ENCODE data around the gene FBXL20. TPM values are rescaled to one million over a fixed set of nuclear protein-coding genes. Genes with fewer than 3 reads are reported as not detected.

The FBXL20 gene
- total and polyA plus RNA-seq, 2 of the 8 experiments (the other 6 are each of a cell fraction or from before 2014, with no cell fraction given), result 5.5 to 11.0 TPM

DNA sequence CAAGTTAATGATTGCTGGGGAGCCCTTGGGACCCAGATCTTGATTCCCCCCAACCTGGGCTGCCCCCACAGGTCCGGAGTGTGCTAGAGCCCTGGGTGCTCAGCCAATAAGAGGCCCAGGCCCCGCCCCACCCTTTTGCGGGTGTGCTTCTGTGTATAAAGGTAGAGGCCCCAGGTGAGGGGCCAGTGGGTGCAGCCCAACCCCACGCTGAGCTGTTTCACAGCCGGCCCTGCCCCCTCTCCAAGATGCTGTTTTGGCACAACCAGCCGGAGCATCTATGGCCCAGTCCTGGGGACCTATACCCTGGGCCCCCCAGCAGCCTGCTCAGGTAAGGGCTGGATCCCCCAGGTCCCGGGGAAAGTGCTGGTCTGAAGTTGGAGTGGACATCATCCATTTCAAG, 163.8 kb downstream of the FBXL20 start:
- no peak overlapping the region for H2BK20ac ChIP-seq (ENCODE audit: low read length)
- no peak overlapping the region for H2BK15ac ChIP-seq (ENCODE audit: low read length)
- no peak overlapping the region for H2AK5ac ChIP-seq (ENCODE audit: low read depth, low read length)
- H4K5ac ChIP-seq (ENCODE audit: insufficient read length, low read depth, low read length), result no peak overlapping the region
- no peaks in the 10 kb centered on the region for H3K79me2 ChIP-seq (ENCODE audit: control insufficient read depth in 1 of 2, insufficient read depth in 2 of 2, low read length in 2 of 2)
- peaks cover 0 to 7% (median 0%) of the 10 kb centered on the region in 4 experiments; a peak in 4 of 7 replicates for H3K4me1 ChIP-seq (replicated peaks in 1 of 4; ENCODE audit: control insufficient read depth in 3 of 4, insufficient read depth in 4 of 4, low read length in 3 of 4)
- H3K18ac ChIP-seq (ENCODE audit: extremely low read depth, low read length), result no peak overlapping the region
- H3K9me3 ChIP-seq (ENCODE audit: insufficient read depth in 2 of 2, low read depth in 1 of 2, low read length in 1 of 2), result no peaks in the 10 kb centered on the region
- no peak overlapping the region for H3K56ac ChIP-seq (replicated peaks; ENCODE audit: insufficient read length, low read depth, low read length)
- H3K23ac ChIP-seq (ENCODE audit: insufficient read length), result no peak overlapping the region
- no peak overlapping the region for H2AFZ ChIP-seq (ENCODE audit: low read length)
- no peak overlapping the region for H3K14ac ChIP-seq (ENCODE audit: insufficient read length)
- H2BK120ac ChIP-seq (replicated peaks; ENCODE audit: low read depth, low read length), result no peak overlapping the region
- no peak overlapping the region for H4K91ac ChIP-seq (replicated peaks; ENCODE audit: insufficient read length, low read length)
- H3K79me1 ChIP-seq (ENCODE audit: low read depth, low read length), result no peaks in the 10 kb centered on the region
- no peak overlapping the region for H3K4me3 ChIP-seq (ENCODE audit: extremely low read depth in 1 of 4, insufficient read depth in 2 of 4, low read depth in 3 of 4, low read length in 4 of 4)
- no peak overlapping the region for H4K8ac ChIP-seq (ENCODE audit: extremely low read depth, insufficient read depth, low read length)
- ChIA-PET POLR2A (ENCODE audit: partially characterized antibody) (interaction anchor here (0.9 to 3.9 kb wide), 5 partner anchors 28 to 38 kb away, joined by 3 to 20 read pairs (median 7); partner anchors contain the start of gene RPL19), CTCF (ENCODE audit: partially characterized antibody) (interaction anchor here (0.6 to 21.2 kb wide), 15 partner anchors 10 to 1622 kb away, joined by 3 to 982 read pairs (median 7); partner anchors contain the start of genes ARL5C, CACNB1 and RPL19)
- no peaks in the 10 kb centered on the region for H3K36me3 ChIP-seq (ENCODE audit: control insufficient read depth in 2 of 4, insufficient read depth in 4 of 4, low read length in 3 of 4)
- H2BK5ac ChIP-seq (ENCODE audit: low read depth, low read length), result no peak overlapping the region
- H3K4me2 ChIP-seq (ENCODE audit: insufficient read depth in 1 of 2, low read depth in 2 of 2, low read length in 2 of 2), result no peak overlapping the region
- H3K23me2 ChIP-seq (ENCODE audit: low read depth, low read length), result peaks cover 2% of the 10 kb centered on the region; the same call in 1 of the 2 replicates
- no peak for FAIRE-seq
- WGBS, 2 experiments (ENCODE audit: extremely low coverage in 1 of 2, insufficient coverage in 1 of 2, insufficient read length in 1 of 2, insufficient replicate concordance in 2 of 2, low coverage in 1 of 2, low lambda C conversion rate in 2 of 2, missing lambda C conversion rate in 1 of 2), result 96% methylated on average over 7 of the region's 7 CpGs; no CpG with 5 or more reads in 1 of the 2 experiments
- DNase-seq (ENCODE audit: low read depth in 1 of 2, low spot score in 2 of 2), result no peak
- no peak overlapping the region for H2BK12ac ChIP-seq (ENCODE audit: low read depth, low read length)
- H3K27ac ChIP-seq (ENCODE audit: low read depth, low read length), result no peak overlapping the region
- no peaks in the 10 kb centered on the region for H3K27me3 ChIP-seq (replicated peaks in 1 of 4; ENCODE audit: control insufficient read depth in 3 of 4, extremely low read depth in 1 of 4, insufficient read depth in 3 of 4, low read length in 3 of 4)
- H3K4ac ChIP-seq (replicated peaks; ENCODE audit: insufficient read length, low read depth, low read length), result no peak overlapping the region
- H4K20me1 ChIP-seq (replicated peaks in 1 of 2; ENCODE audit: control insufficient read depth in 1 of 2, insufficient read depth in 2 of 2, low read length in 2 of 2), result no peaks in the 10 kb centered on the region
- H3K9ac ChIP-seq (replicated peaks in 1 of 4; ENCODE audit: extremely low read depth in 1 of 4, low read depth in 3 of 4, low read length in 3 of 4), result no peak overlapping the region
- TF ChIP-seq ATF3 (IDR thresholded peaks at IDR 0.05; ENCODE audit: insufficient read depth, low read depth, low read length) (no peak), RBBP5 (IDR thresholded peaks at IDR 0.05; ENCODE audit: borderline replicate concordance, low read depth, low read length) (no peak), SIRT6 (IDR thresholded peaks at IDR 0.05; ENCODE audit: low read length) (no peak), SIN3A (conservative IDR thresholded peaks at IDR 0.05 in 1 of 2, IDR thresholded peaks at IDR 0.05 in 1 of 2; ENCODE audit: low read depth in 1 of 2, low read length in 2 of 2) (no peak), RFX5 (IDR thresholded peaks at IDR 0.05; ENCODE audit: borderline replicate concordance, low read depth, low read length) (no peak), CBX8 (IDR thresholded peaks at IDR 0.05; ENCODE audit: borderline replicate concordance, low read depth, low read length) (no peak), BRCA1 (IDR thresholded peaks at IDR 0.05; ENCODE audit: low read depth, low read length) (no peak), CTCF (IDR thresholded peaks at IDR 0.05; ENCODE audit: control extremely low read depth in 1 of 3, insufficient read depth in 1 of 3, low read depth in 1 of 3, low read length in 3 of 3) (no peak), TAF7 (optimal IDR thresholded peaks at IDR 0.05; ENCODE audit: borderline replicate concordance, low read depth, low read length) (no peak), POLR2AphosphoS5 (IDR thresholded peaks at IDR 0.05; ENCODE audit: low read depth, low read length) (no peak)

All from H1 (cell line).